ENCODE data around the gene RTEL1. TPM values are rescaled to one million over a fixed set of nuclear protein-coding genes. Genes with fewer than 3 reads are reported as not detected.

Gene RTEL1
- polyA plus RNA-seq, 2 donors: 8.1 to 14.5 TPM

- Histone ChIP-seq H3K27me3 (ENCODE audit: control insufficient read depth in 1 of 2, insufficient read depth in 2 of 2, low read length in 2 of 2) (no peaks in the 10 kb centered on the region), H3K27ac (ENCODE audit: low read depth in 2 of 2, low read length in 1 of 2) (peak within 1 kb of the TSS; percentile 8 to 43), H3K4me1 (ENCODE audit: control insufficient read depth in 2 of 2, insufficient read depth in 2 of 2, low read length in 1 of 2) (peaks cover 13 to 33% of the 10 kb centered on the region in 2 donors), H3K4me3 (ENCODE audit: low read depth in 1 of 2, low read length in 2 of 2) (peak within 1 kb of the TSS; percentile 7 to 31), H3K9me3 (ENCODE audit: control insufficient read depth in 2 of 2, insufficient read depth in 1 of 2, low read depth in 1 of 2, low read length in 1 of 2) (no peaks in the 10 kb centered on the region), H3K36me3 (ENCODE audit: control insufficient read depth in 2 of 2, insufficient read depth in 2 of 2, low read length in 1 of 2) (peaks cover 0 to 3% of the 10 kb centered on the region in 2 donors)
- 11 to 15% methylated on average over 45 to 52 of the region's 52 CpGs for WGBS, 2 donors
Observed at GRCh38 chr20:63696628-63697356, 38.7 kb downstream of the RTEL1 start, which contains the start of gene TNFRSF6B. Gene TNFRSF6B (plus strand): TSS chr20:63696652. CDS start chr20:63696768, 116 bp downstream.

GRCh38 chr20:63697357-63697867 lies 39.3 kb downstream of the RTEL1 start:
- no peaks in the 10 kb centered on the region for H3K9me3 ChIP-seq (ENCODE audit: control insufficient read depth in 2 of 2, insufficient read depth in 1 of 2, low read depth in 1 of 2, low read length in 1 of 2)
- H3K27ac ChIP-seq (ENCODE audit: low read depth in 2 of 2, low read length in 1 of 2): no peak overlapping the region
- peaks cover 0 to 3% of the 10 kb centered on the region in 2 donors for H3K36me3 ChIP-seq (ENCODE audit: control insufficient read depth in 2 of 2, insufficient read depth in 2 of 2, low read length in 1 of 2)
- peaks cover 13 to 30% of the 10 kb centered on the region in 2 donors for H3K4me1 ChIP-seq (ENCODE audit: control insufficient read depth in 2 of 2, insufficient read depth in 2 of 2, low read length in 1 of 2)
- WGBS, 2 donors: 34 to 54% methylated on average over 6 to 7 of the region's 7 CpGs
- no peaks in the 10 kb centered on the region for H3K27me3 ChIP-seq (ENCODE audit: control insufficient read depth in 1 of 2, insufficient read depth in 2 of 2, low read length in 2 of 2)
- H3K4me3 ChIP-seq (ENCODE audit: low read depth in 1 of 2, low read length in 2 of 2): peak overlapping the region; percentile 7 to 31

GRCh38 chr20:63697868-63698545 lies 39.9 kb downstream of the RTEL1 start:
- H3K27ac ChIP-seq (ENCODE audit: low read depth in 2 of 2, low read length in 1 of 2): no peak overlapping the region
- H3K9me3 ChIP-seq (ENCODE audit: control insufficient read depth in 2 of 2, insufficient read depth in 1 of 2, low read depth in 1 of 2, low read length in 1 of 2): no peaks in the 10 kb centered on the region
- H3K4me3 ChIP-seq (ENCODE audit: low read depth in 1 of 2, low read length in 2 of 2): no peak overlapping the region
- peaks cover 0 to 3% of the 10 kb centered on the region in 2 donors for H3K36me3 ChIP-seq (ENCODE audit: control insufficient read depth in 2 of 2, insufficient read depth in 2 of 2, low read length in 1 of 2)
- H3K4me1 ChIP-seq (ENCODE audit: control insufficient read depth in 2 of 2, insufficient read depth in 2 of 2, low read length in 1 of 2): peaks cover 11 to 30% of the 10 kb centered on the region in 2 donors
- no peaks in the 10 kb centered on the region for H3K27me3 ChIP-seq (ENCODE audit: control insufficient read depth in 1 of 2, insufficient read depth in 2 of 2, low read length in 2 of 2)
- 61 to 73% methylated on average over 37 to 40 of the region's 40 CpGs for WGBS, 2 donors

GRCh38 chr20:63698739-63699465 lies 40.8 kb downstream of the RTEL1 start:
- Histone ChIP-seq H3K4me1 (ENCODE audit: control insufficient read depth in 2 of 2, insufficient read depth in 2 of 2, low read length in 1 of 2) (peaks cover 11 to 30% of the 10 kb centered on the region in 2 donors), H3K4me3 (ENCODE audit: low read depth in 1 of 2, low read length in 2 of 2) (no peak overlapping the region), H3K36me3 (ENCODE audit: control insufficient read depth in 2 of 2, insufficient read depth in 2 of 2, low read length in 1 of 2) (peaks cover 0 to 5% of the 10 kb centered on the region in 2 donors), H3K27ac (ENCODE audit: low read depth in 2 of 2, low read length in 1 of 2) (peak overlapping the region; percentile 41 to 69), H3K27me3 (ENCODE audit: control insufficient read depth in 1 of 2, insufficient read depth in 2 of 2, low read length in 2 of 2) (no peaks in the 10 kb centered on the region), H3K9me3 (ENCODE audit: control insufficient read depth in 2 of 2, insufficient read depth in 1 of 2, low read depth in 1 of 2, low read length in 1 of 2) (no peaks in the 10 kb centered on the region)
- WGBS, 2 donors: 13 to 34% methylated on average over 19 of the region's 19 CpGs

GRCh38 chr20:63699466-63700198 lies 41.5 kb downstream of the RTEL1 start:
- peaks cover 11 to 30% of the 10 kb centered on the region in 2 donors for H3K4me1 ChIP-seq (ENCODE audit: control insufficient read depth in 2 of 2, insufficient read depth in 2 of 2, low read length in 1 of 2)
- peak overlapping the region; percentile 41 to 69 for H3K27ac ChIP-seq (ENCODE audit: low read depth in 2 of 2, low read length in 1 of 2)
- H3K4me3 ChIP-seq (ENCODE audit: low read depth in 1 of 2, low read length in 2 of 2): no peak overlapping the region
- no peaks in the 10 kb centered on the region for H3K9me3 ChIP-seq (ENCODE audit: control insufficient read depth in 2 of 2, insufficient read depth in 1 of 2, low read depth in 1 of 2, low read length in 1 of 2)
- WGBS, 2 donors: 72 to 78% methylated on average over 23 to 24 of the region's 24 CpGs
- H3K36me3 ChIP-seq (ENCODE audit: control insufficient read depth in 2 of 2, insufficient read depth in 2 of 2, low read length in 1 of 2): peaks cover 2 to 9% of the 10 kb centered on the region in 2 donors
- H3K27me3 ChIP-seq (ENCODE audit: control insufficient read depth in 1 of 2, insufficient read depth in 2 of 2, low read length in 2 of 2): no peaks in the 10 kb centered on the region

GRCh38 chr20:63700199-63701050 lies 42.3 kb downstream of the RTEL1 start:
- no peaks in the 10 kb centered on the region for H3K27me3 ChIP-seq (ENCODE audit: control insufficient read depth in 1 of 2, insufficient read depth in 2 of 2, low read length in 2 of 2)
- no peak overlapping the region for H3K27ac ChIP-seq (ENCODE audit: low read depth in 2 of 2, low read length in 1 of 2)
- peaks cover 6 to 15% of the 10 kb centered on the region in 2 donors for H3K36me3 ChIP-seq (ENCODE audit: control insufficient read depth in 2 of 2, insufficient read depth in 2 of 2, low read length in 1 of 2)
- no peaks in the 10 kb centered on the region for H3K9me3 ChIP-seq (ENCODE audit: control insufficient read depth in 2 of 2, insufficient read depth in 1 of 2, low read depth in 1 of 2, low read length in 1 of 2)
- no peak overlapping the region for H3K4me3 ChIP-seq (ENCODE audit: low read depth in 1 of 2, low read length in 2 of 2)
- WGBS, 2 donors: 87% methylated on average over 43 of the region's 43 CpGs
- peaks cover 9 to 26% of the 10 kb centered on the region in 2 donors for H3K4me1 ChIP-seq (ENCODE audit: control insufficient read depth in 2 of 2, insufficient read depth in 2 of 2, low read length in 1 of 2)

- Histone ChIP-seq H3K4me1 (ENCODE audit: control insufficient read depth in 2 of 2, insufficient read depth in 2 of 2, low read length in 1 of 2) (peaks cover 5 to 23% of the 10 kb centered on the region in 2 donors), H3K4me3 (ENCODE audit: low read depth in 1 of 2, low read length in 2 of 2) (no peak overlapping the region), H3K9me3 (ENCODE audit: control insufficient read depth in 2 of 2, insufficient read depth in 1 of 2, low read depth in 1 of 2, low read length in 1 of 2) (no peaks in the 10 kb centered on the region), H3K36me3 (ENCODE audit: control insufficient read depth in 2 of 2, insufficient read depth in 2 of 2, low read length in 1 of 2) (peaks cover 6 to 18% of the 10 kb centered on the region in 2 donors), H3K27me3 (ENCODE audit: control insufficient read depth in 1 of 2, insufficient read depth in 2 of 2, low read length in 2 of 2) (no peaks in the 10 kb centered on the region), H3K27ac (ENCODE audit: low read depth in 2 of 2, low read length in 1 of 2) (no peak overlapping the region)
- 80 to 85% methylated on average over 4 to 5 of the region's 5 CpGs for WGBS, 2 donors
Observed at GRCh38 chr20:63701051-63701328, 42.9 kb downstream of the RTEL1 start.

- Histone ChIP-seq H3K4me1 (ENCODE audit: control insufficient read depth in 2 of 2, insufficient read depth in 2 of 2, low read length in 1 of 2) (peaks cover 4 to 18% of the 10 kb centered on the region in 2 donors), H3K4me3 (ENCODE audit: low read depth in 1 of 2, low read length in 2 of 2) (no peak overlapping the region), H3K36me3 (ENCODE audit: control insufficient read depth in 2 of 2, insufficient read depth in 2 of 2, low read length in 1 of 2) (peaks cover 6 to 22% of the 10 kb centered on the region in 2 donors), H3K27ac (ENCODE audit: low read depth in 2 of 2, low read length in 1 of 2) (no peak overlapping the region), H3K9me3 (ENCODE audit: control insufficient read depth in 2 of 2, insufficient read depth in 1 of 2, low read depth in 1 of 2, low read length in 1 of 2) (no peaks in the 10 kb centered on the region), H3K27me3 (ENCODE audit: control insufficient read depth in 1 of 2, insufficient read depth in 2 of 2, low read length in 2 of 2) (no peaks in the 10 kb centered on the region)
- 71 to 75% methylated on average over 14 of the region's 14 CpGs for WGBS, 2 donors
Observed at GRCh38 chr20:63701329-63702035, 43.4 kb downstream of the RTEL1 start.
